ENCODE results near the gene TECTB.

The TECTB gene

DNA sequence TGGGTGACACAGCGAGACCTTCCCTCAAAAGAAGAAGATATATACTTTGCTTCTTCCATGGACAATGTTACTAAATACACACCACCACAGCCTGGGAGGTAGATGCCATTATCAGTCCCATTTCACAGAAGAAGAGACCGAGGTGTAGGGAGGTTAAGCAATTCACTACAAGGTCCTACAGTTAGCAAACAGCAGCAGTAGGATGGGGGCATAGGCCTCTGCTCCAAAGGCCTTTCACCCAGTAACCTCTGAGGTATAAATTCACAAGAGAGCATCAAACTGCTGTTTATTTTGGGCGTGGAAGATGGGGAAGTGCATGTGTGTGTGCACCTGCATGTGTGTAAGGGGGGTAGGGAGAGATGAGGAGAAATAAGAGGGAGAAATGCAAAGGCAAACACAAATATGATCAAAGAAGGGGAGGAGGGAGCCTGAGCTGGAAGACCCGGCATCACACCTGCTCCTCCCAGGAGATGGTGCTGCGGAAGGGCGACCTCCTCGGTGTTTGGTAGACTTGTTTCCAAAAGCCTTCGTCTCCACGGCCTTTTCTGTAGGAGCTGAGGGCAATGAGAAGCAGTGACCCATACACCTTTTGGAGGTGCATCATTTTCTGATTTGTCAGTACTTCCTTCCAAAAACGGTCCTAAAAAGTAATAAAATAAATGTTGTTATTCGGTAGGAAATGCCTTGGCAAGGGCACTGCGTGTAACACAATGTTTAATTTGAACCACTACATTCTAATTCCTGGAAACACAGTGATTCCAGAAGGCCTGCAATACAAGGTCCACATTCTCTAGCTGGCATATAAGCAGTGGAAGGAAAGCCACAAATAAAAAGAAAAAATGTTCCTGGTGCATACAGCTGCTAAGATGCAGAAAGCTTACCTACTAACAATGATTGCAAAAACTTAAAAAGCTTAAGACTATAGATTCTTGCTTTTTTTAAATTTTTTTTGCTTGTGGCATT lies 64.8 kb downstream of the TECTB start:
- no peak for DNase-seq (ENCODE audit: low read depth)

DNA sequence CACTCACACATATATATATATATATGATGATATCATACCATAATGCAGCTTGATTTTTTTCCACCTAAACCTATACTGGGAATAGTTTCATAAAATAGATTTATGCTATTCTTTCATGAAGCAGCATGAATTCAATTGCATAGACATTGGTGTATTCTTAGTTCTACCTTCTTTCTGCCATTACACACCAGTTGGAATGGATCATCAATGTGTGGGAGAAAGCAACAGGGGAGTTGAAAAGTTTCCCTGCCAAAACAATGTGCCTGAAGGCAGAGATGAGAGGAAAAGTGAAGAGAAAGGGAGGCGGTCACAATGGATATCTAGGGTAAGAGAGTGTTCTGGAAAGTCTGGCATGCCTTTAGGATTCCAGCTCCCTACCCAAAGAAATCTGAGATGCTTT lies 65.6 kb downstream of the TECTB start:
- DNase-seq (ENCODE audit: low read depth), result no peak

DNA sequence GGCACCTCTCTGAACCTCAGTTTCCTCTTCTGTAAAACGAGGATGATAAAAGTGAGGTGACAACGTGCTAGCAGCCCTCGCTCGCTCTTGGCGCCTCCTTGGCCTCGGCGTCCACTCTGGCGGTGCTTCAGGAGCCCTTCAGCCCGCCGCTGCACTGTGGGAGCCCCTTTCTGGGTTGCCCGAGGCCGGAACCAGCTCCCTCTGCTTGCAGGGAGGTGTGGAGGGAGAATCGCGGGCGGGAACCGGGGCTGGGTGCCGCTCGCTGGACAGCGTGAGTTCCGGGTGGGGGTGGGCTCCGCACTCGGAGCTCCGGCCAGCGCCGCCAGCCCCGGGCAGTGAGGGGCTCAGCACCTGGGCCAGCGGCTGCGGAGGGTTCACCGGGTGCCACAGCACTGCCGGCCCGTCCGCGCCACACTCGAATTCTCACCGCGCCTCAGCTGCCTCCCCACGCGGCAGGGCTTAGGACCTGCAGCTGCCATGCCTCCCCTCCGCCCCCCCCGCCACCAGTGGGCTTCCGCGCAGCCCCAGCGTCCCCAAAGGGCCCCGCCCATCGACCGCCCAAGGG lies 66.4 kb downstream of the TECTB start:
- no peak for DNase-seq (ENCODE audit: low read depth)

DNA sequence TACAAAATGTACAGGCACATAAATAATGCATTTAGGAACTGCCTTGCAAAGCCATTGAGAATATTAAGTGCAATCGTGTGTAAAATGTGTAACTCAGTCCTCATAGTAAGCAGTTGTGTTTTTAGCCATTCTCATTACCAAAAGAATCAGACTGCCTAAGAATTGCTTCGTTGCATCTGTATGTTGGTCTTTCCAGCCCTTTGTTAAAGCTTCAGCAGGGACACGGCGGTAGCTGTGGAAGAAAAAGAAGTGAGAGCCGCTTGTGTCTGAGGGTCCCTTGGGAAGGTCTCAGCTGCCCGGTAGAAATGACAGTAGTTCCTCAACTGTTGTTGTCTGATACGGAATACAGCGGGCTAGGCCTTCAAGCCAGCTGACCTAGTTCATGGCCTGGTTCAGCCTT lies 67.9 kb downstream of the TECTB start:
- no peak for DNase-seq (ENCODE audit: low read depth)

- no peak for DNase-seq (ENCODE audit: low read depth)
These were observed 68.8 kb downstream of the TECTB start for GRCh38 chr10:112352044-112352443.

DNA sequence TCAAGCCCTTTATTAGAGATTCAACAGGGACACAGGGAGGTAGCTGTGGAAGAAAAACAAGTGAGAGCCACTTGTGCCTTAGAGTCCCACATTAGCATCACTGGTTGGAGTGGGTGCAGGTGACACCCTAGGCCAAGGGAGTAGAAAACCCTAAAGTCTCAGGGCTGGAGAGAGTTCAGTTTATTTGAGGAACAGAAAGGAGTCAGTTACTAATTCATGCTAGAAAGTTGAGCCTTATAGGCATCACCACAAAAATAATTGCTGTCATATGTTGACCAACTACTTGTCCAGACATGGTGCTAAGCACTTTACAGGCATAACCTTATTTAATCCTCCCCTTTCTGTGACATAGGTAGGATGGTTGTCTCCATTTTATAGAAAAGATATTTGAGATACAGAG lies 69.8 kb downstream of the TECTB start:
- DNase-seq (ENCODE audit: low read depth), result no peak
